HCT116 (cell line): Measurements from ENCODE around the gene DMXL2. TPM values are rescaled to one million over a fixed set of nuclear protein-coding genes. Genes with fewer than 3 reads are reported as not detected.

Source experiments
- ATAC-seq: fragments of 200-7000 bp; cut with Tn5 transposase; 2 replicates; pipeline ENCODE4 v1.9.1; 2020; ENCODE audit warnings: mild to moderate bottlenecking, moderate library complexity
- BruUV-seq: library from RNA; stranded (reverse); fragments of 400-500 nt; replicated peaks from 2 replicates; lab custom pipeline; 2021; lab: Mats Ljungman, UMichigan
- CTCF ChIA-PET: fragments of 300-600 bp; sonication (Branson Sonifier 250); formaldehyde crosslinking; loops from one replicate; lab custom pipeline; 2021; ENCODE audit warnings: antibody characterized with exemption; lab: Charles Lee
- POLR2A ChIA-PET: fragments of 300-600, 350-600 bp; sonication (Branson Sonifier 250); formaldehyde crosslinking; loops from one replicate; lab custom pipeline; 2021; ENCODE audit warnings: antibody characterized with exemption; lab: Charles Lee
- RAD21 ChIA-PET, 2 experiments: fragments of 300-600 bp; sonication (Branson Sonifier 250); formaldehyde crosslinking; loops; one replicate each; lab custom pipeline; 2023; ENCODE audit warnings: low total read pairs in 2 of 2; ENCODE audit not compliant: uncharacterized antibody in 2 of 2, unreplicated experiment in 2 of 2, low non-redundant PET in 1 of 2; lab: Charles Lee
- DNase-seq: peaks from one replicate; pipeline ENCODE4 v3.0.0-alpha.2; 2010; ENCODE audit warnings: low read depth, low spot score
- H2AFZ ChIP-seq: fragments of 200-600 bp; shearing (Covaris generic), sonication (generic); 2 replicates; pipeline ENCODE4 v1.6.1; 2017; ENCODE audit warnings: low read depth, mixed run types, mixed read lengths, antibody characterized with exemption, low read length; ENCODE audit not compliant: poor library complexity, severe bottlenecking
- H3K27ac ChIP-seq: 2 replicates; pipeline ENCODE4 v1.5.1; 2012; ENCODE audit warnings: low read depth, low read length
- H3K27me3 ChIP-seq: fragments of 200-600 bp; sonication (generic); 2 replicates; pipeline ENCODE4 v1.6.1; 2016; ENCODE audit warnings: mixed run types, low read length, mixed read lengths; ENCODE audit not compliant: insufficient read depth
- H3K36me3 ChIP-seq, 2 experiments: fragments of 200-500 bp in 1 of 2; fragments of 200-600 bp in 1 of 2; sonication (Bioruptor generic) in 1 of 2; sonication (generic) in 1 of 2; 2 replicates each; pipeline versions ENCODE4 v1.5.1 to v1.6.1; 2014 to 2016; ENCODE audit warnings: low read length in 2 of 2, inconsistent platforms in 1 of 2, mixed read lengths in 1 of 2, mixed run types in 1 of 2; ENCODE audit not compliant: insufficient read depth in 2 of 2, control insufficient read depth in 1 of 2
- H3K4me1 ChIP-seq, 2 experiments: fragments of 200-600 bp in 1 of 2; sonication (generic) in 1 of 2; 2 replicates each; pipeline versions ENCODE4 v1.5.1 to v1.6.1; 2012 to 2017; ENCODE audit warnings: low read length in 2 of 2, inconsistent platforms in 1 of 2, mild to moderate bottlenecking in 1 of 2, mixed read lengths in 1 of 2, mixed run types in 1 of 2, moderate library complexity in 1 of 2; ENCODE audit not compliant: insufficient read depth in 2 of 2, control insufficient read depth in 1 of 2
- H3K4me2 ChIP-seq: fragments of 200-600 bp; sonication (generic); 2 replicates; pipeline ENCODE4 v1.6.1; 2017; ENCODE audit warnings: mixed run types, low read length, mixed read lengths
- H3K4me3 ChIP-seq, 2 experiments: fragments of 200-600 bp in 1 of 2; sonication (generic) in 1 of 2; replicated peaks in 1 of 2; 2 replicates each; pipeline ENCODE4 v1.5.1; 2011 to 2016; ENCODE audit warnings: low read length in 2 of 2, control low read depth in 1 of 2, low read depth in 1 of 2, mild to moderate bottlenecking in 1 of 2, mixed read lengths in 1 of 2, mixed run types in 1 of 2
- H3K79me2 ChIP-seq: fragments of 200-600 bp; sonication (generic); 2 replicates; pipeline ENCODE4 v1.6.1; 2017; ENCODE audit warnings: mild to moderate bottlenecking, mixed run types, low read length, moderate library complexity, mixed read lengths; ENCODE audit not compliant: insufficient read depth
- H3K9ac ChIP-seq: fragments of 200-600 bp; sonication (generic); 2 replicates; pipeline ENCODE4 v1.6.1; 2016; ENCODE audit warnings: low read length, mixed read lengths
- H3K9me2 ChIP-seq: fragments of 200-600 bp; sonication (generic), shearing (Covaris generic); 2 replicates; pipeline ENCODE4 v1.6.1; 2017; ENCODE audit warnings: mixed run types, mild to moderate bottlenecking, moderate library complexity; ENCODE audit not compliant: insufficient read depth
- H3K9me3 ChIP-seq, 2 experiments: fragments of 200-500 bp in 1 of 2; fragments of 200-600 bp in 1 of 2; sonication (Bioruptor generic) in 1 of 2; sonication (generic) in 1 of 2; 2 replicates each; pipeline ENCODE4 v1.6.1; 2014 to 2017; ENCODE audit warnings: low read length in 2 of 2, mixed read lengths in 2 of 2, inconsistent platforms in 1 of 2, low read depth in 1 of 2, mild to moderate bottlenecking in 1 of 2, mixed run types in 1 of 2, moderate library complexity in 1 of 2; ENCODE audit not compliant: control insufficient read depth in 1 of 2, insufficient read depth in 1 of 2
- H4K20me1 ChIP-seq: fragments of 200-600 bp; sonication (generic), shearing (Covaris generic); 2 replicates; pipeline ENCODE4 v1.6.1; 2017; ENCODE audit warnings: mixed run types, mild to moderate bottlenecking, moderate library complexity; ENCODE audit not compliant: insufficient read depth
- CEBPB ChIP-seq: IDR thresholded peaks from 2 replicates; pipeline ENCODE4 v1.6.1; 2012; ENCODE audit warnings: low read depth
- CTCF ChIP-seq, 3 experiments: fragments of 200-600 bp in 1 of 3; sonication (generic) in 1 of 3; IDR thresholded peaks in 2 of 3; conservative IDR thresholded peaks in 1 of 3; 2 replicates each; pipeline ENCODE4 v1.5.1; 2012 to 2017; ENCODE audit warnings: low read depth in 2 of 3, low read length in 2 of 3, antibody characterized with exemption in 1 of 3, borderline replicate concordance in 1 of 3, control low read depth in 1 of 3, mild to moderate bottlenecking in 1 of 3, mixed read lengths in 1 of 3, mixed run types in 1 of 3, moderate library complexity in 1 of 3; ENCODE audit not compliant: insufficient read depth in 1 of 3
- EGR1 ChIP-seq: IDR thresholded peaks from 2 replicates; pipeline ENCODE4 v1.6.1; 2012; ENCODE audit warnings: low read depth
- ELF1 ChIP-seq: IDR thresholded peaks from 2 replicates; pipeline ENCODE4 v1.6.1; 2012; ENCODE audit warnings: low read depth, borderline replicate concordance
- EZH2phosphoT487 ChIP-seq: fragments of 200-600 bp; IDR thresholded peaks from 2 replicates; pipeline ENCODE4 v1.6.1; 2018; ENCODE audit warnings: antibody characterized with exemption, borderline replicate concordance
- JUND ChIP-seq: IDR thresholded peaks from 2 replicates; pipeline ENCODE4 v1.6.1; 2012
- MAX ChIP-seq: IDR thresholded peaks from 2 replicates; pipeline ENCODE4 v1.6.1; 2012
- POLR2AphosphoS5 ChIP-seq: IDR thresholded peaks from 2 replicates; pipeline ENCODE4 v1.6.1; 2011; ENCODE audit warnings: mild to moderate bottlenecking, low read depth, low read length, moderate library complexity
- REST ChIP-seq: IDR thresholded peaks from 2 replicates; pipeline ENCODE4 v1.6.1; 2012; ENCODE audit warnings: low read depth
- SIN3A ChIP-seq: IDR thresholded peaks from 2 replicates; pipeline ENCODE4 v1.6.1; 2012; ENCODE audit warnings: low read depth
- SP1 ChIP-seq: IDR thresholded peaks from 2 replicates; pipeline ENCODE4 v1.6.1; 2012; ENCODE audit warnings: low read depth
- ZBTB33 ChIP-seq: IDR thresholded peaks from 2 replicates; pipeline ENCODE4 v1.6.1; 2011; ENCODE audit warnings: mild to moderate bottlenecking, low read length, moderate library complexity; ENCODE audit not compliant: insufficient replicate concordance; ENCODE audit errors: extremely low read depth
- ZFX ChIP-seq: fragments of 450-650 bp; IDR thresholded peaks from 2 replicates; pipeline ENCODE4 v1.6.1; 2017
- intact Hi-C: fragments of 100-400 bp; cut with micrococcal nuclease; formaldehyde crosslinking; loops from 2 replicates; pipeline ENCODE4 v1.10.0; 2022
- total RNA-seq: library from RNA; stranded (reverse); gene quantifications from one replicate; pipeline ENCODE4 v1.2.1, GENCODE V29; 2021; ENCODE audit not compliant: unreplicated experiment

DMXL2 gene
- total RNA-seq, 1 experiment from 2014 or later: 21.5 TPM

GRCh38 chr15:51533672-51534398 is 88.7 kb downstream of the DMXL2 start:
- Histone ChIP-seq H3K9ac (no peak overlapping the region), H3K4me1 (no peaks in the 10 kb centered on the region), H3K4me2 (no peak overlapping the region), H3K4me3 (no peak overlapping the region), H3K27ac (no peak overlapping the region), H3K27me3 (no peaks in the 10 kb centered on the region), H3K36me3 (no peaks in the 10 kb centered on the region), H3K9me3 (no peaks in the 10 kb centered on the region; a peak in 1 of 4 replicates), H2AFZ (no peak overlapping the region), H3K79me2 (no peaks in the 10 kb centered on the region), H3K9me2 (no peaks in the 10 kb centered on the region), H4K20me1 (no peaks in the 10 kb centered on the region)
- intact Hi-C loops: loop anchor here (10.0 kb wide), 1 partner anchor 241 kb away; no protein-coding TSS in a partner anchor
- DNase-seq (no peak), ATAC-seq (no peak)
- CTCF ChIA-PET: no interaction called here
- RAD21 ChIA-PET: no interaction called here
- POLR2A ChIA-PET: no interaction called here
- no peak for TF ChIP-seq SIN3A
- TF ChIP-seq SP1: no peak
- no peak for TF ChIP-seq EZH2phosphoT487
- no peak for TF ChIP-seq POLR2AphosphoS5
- TF ChIP-seq CTCF (IDR thresholded peaks at IDR 0.05 in 2 of 3, conservative IDR thresholded peaks at IDR 0.05 in 1 of 3; ENCODE audit: borderline replicate concordance in 1 of 3, insufficient read depth in 1 of 3, low read depth in 2 of 3, low read length in 2 of 3): no peak
- no peak for TF ChIP-seq MAX
- TF ChIP-seq EGR1: no peak
- TF ChIP-seq REST: no peak
- TF ChIP-seq JUND: no peak
- no peak for TF ChIP-seq CEBPB
- TF ChIP-seq ZBTB33: no peak
- no peak for TF ChIP-seq ELF1
- TF ChIP-seq ZFX: no peak
- BruUV-seq: no TSS peak
